Measurements from ENCODE around the gene CCDC171. TPM values are rescaled to one million over a fixed set of nuclear protein-coding genes. Genes with fewer than 3 reads are reported as not detected.
"Not testable (repeated sequence)": the region's sequence is repeated elsewhere in the genome, so short reads cannot be mapped to it uniquely, and the experiment has no call there.

Gene CCDC171
- polyA plus RNA-seq, 4 donors, result 4.5 to 6.8 (median 5.7) TPM

DNA sequence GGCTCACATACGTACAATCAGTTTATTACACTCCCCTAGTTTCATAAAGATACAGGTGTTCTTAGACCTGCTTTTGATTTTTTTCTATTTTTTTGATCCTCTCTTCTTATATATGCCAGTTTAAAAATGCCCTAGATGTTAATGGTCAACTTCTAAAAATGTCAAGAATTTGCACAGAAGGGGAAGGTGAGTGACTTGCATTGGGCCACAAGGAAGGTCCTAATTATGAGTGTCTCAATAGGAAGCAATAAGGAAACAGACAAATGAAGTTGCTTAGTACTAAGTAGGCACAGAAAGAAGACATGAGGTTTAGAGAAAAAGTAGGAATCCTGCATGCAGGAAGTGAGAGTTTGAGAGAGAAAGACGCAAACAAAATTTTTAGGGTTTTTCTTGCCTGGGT, 3.2 kb upstream of the CCDC171 start:
- no peak for DNase-seq (ENCODE audit: low read depth in 4 of 4, low spot score in 3 of 4)

GRCh38 chr9:15553528-15553898, 670 bp downstream of the CCDC171 start:
- DNase-seq (ENCODE audit: low read depth in 4 of 4, low spot score in 3 of 4), result no peak

DNA sequence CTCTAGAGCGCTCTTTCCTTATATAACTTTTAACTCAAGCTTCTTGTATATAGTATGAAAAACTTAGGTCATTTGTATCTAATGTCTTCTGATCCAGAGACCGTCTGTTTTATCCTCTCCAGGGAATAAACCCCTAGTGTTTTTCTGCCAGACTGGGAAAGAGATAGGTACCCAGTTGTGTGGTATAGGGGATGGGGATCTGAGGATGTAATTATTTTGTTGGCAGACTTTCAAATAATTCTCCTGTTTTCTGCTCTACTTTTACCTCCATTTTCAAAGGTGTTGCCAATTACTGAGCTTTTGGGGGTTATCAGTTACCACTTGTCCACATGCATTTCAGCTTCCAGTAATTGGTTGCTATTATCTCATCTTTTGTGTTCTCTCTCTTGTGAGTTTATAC, 17.9 kb downstream of the CCDC171 start:
- DNase-seq (ENCODE audit: low read depth in 4 of 4, low spot score in 3 of 4), result no peak

GRCh38 chr9:15572200-15572770, 19.4 kb downstream of the CCDC171 start:
- DNase-seq (ENCODE audit: low read depth in 4 of 4, low spot score in 3 of 4), result no peak

DNA sequence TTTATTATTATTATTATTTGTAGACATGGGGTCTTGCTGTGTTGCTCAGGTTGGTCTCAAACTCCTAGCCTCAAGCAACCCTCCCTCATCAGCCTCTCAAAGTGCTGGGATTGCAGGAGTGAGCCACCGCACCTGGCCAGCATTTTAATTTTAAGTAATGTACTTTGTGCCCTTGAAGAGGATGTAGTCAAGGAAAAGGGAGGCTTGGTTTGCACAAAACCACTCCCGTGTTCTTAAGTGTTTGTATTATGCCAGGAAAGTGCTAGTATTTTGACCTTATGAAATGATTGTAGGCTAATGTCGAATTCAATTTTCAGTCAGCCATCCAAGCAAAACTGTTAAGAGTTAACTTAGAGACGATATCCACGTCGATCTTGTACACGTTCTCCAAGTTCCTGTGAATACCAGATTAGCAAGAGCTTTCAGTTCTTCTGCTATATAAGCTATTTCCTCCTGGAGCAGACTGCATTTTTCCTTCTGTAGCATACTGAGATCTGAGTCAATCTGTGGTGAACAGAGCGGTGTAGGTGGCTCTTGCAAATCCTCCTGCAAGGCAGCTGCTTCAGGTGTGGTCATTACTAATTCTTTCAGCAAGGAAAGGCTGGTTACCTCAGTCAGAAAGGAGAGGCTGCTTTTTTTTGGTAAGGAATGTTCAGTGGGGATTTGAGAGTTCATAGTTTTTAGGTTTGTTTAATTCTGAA, 23.7 kb downstream of the CCDC171 start:
- no peak for DNase-seq (ENCODE audit: low read depth in 4 of 4, low spot score in 3 of 4)

GRCh38 chr9:15578714-15579113, 25.9 kb downstream of the CCDC171 start:
- DNase-seq (ENCODE audit: low read depth in 4 of 4, low spot score in 3 of 4), result no peak

DNA sequence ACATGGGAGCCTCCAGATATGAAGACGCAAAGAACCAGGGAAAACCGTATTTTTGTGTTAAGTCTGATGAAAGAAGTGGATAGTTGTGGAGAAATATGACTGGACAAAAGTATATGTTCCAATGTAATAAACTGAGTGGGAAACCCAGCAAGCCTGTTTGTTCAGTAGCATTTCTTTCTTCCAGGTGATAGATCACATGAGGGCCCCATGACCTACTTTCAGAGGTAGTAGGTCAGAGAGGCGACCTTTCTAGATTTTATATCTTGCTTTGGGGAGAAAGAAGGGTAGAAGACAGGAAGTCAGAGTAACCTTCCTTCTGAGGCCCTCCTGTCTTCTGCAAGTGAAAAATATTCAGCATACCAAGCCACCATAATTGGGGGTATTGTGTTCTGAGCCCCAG, 31.5 kb downstream of the CCDC171 start:
- no peak for DNase-seq (ENCODE audit: low read depth in 4 of 4, low spot score in 3 of 4)

GRCh38 chr9:15592317-15592716, 39.5 kb downstream of the CCDC171 start:
- no peak for DNase-seq (ENCODE audit: low read depth in 4 of 4, low spot score in 3 of 4)

GRCh38 chr9:15592940-15593339, 40.1 kb downstream of the CCDC171 start:
- DNase-seq (ENCODE audit: low read depth in 4 of 4, low spot score in 3 of 4), result not testable (repeated sequence)

- not testable (repeated sequence) for DNase-seq (ENCODE audit: low read depth in 4 of 4, low spot score in 3 of 4)
Measured at GRCh38 chr9:15600666-15601330, 48.0 kb downstream of the CCDC171 start.

DNA sequence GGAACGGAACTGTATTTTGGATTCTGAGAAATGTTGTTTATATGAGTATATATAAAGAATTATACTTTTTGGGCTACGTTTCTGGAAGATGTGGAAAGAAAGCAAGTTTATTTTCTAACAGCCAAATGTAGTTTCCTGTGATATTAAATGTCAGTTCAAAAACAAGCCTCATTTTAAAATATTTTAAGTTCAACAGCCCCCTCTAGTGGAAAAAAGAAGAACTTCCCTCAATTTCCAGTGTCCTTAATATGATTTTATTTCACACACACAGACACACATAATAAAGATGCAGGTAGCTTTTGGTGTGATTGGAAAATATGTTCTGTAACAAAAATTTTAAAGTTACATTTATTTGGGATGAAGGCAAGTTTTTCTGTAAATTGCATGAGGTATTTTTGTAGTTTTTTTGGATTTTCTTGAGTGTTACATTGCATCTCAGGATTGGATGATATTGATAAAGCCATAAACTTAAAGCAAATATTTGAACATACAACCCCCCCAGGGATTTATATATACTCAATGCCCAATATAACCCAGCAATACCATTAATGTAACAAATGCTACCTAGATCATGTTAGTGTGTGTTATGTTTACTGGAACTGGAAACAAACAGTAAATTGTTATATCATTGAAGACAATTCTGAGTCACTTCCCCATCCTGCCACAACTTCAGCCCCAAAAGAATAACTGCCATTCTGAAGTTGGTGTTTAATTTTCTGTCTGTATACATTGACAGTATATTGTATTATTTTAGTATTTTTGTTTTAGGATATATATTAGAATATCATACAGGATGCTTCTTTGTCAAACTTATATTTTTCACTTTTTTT, 54.0 kb downstream of the CCDC171 start:
- DNase-seq (ENCODE audit: low read depth in 4 of 4, low spot score in 3 of 4), result peak in 3 of 4 donors; percentile 19 to 45 (median 22)

DNA sequence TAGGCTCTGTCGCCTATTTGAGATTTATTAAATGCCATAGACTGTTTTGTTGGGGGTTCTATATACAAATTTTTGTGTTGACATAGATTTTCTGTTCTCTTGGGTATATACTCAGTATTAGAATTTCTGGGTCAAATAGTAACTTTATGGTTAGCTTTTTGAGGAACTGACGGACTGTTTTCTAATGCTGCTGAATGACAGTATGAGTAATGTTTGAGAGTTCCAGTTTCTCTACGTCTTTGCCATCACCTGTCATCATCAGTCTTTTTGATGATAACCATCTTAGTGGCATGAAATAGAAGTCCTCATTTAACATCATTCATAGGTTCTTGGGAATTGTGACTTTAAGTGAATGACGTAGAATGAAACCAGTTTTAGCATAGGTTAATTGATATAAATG, 60.1 kb downstream of the CCDC171 start:
- no peak for DNase-seq (ENCODE audit: low read depth in 4 of 4, low spot score in 3 of 4)

DNA sequence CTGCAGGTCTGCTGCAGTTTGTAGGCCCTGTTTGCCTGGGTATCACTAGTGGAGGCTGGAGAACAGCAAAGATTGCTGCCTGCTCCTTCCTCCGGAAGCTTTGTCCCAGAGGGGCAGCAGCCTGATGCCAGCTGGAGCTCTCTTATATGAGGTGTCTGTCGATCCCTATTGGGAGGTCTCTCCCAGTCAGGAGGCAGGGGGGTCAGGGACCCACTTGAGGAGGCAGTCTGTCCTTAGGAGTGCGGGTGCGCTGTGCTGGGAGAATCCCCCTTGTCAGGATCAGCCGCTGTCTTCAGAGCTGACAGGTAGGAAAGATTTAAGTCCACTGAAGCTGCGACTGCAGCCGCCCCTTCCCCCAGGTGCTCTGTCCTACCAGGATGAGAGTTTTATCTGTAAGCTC, 64.9 kb downstream of the CCDC171 start:
- DNase-seq (ENCODE audit: low read depth in 4 of 4, low spot score in 3 of 4), result no peak

DNA sequence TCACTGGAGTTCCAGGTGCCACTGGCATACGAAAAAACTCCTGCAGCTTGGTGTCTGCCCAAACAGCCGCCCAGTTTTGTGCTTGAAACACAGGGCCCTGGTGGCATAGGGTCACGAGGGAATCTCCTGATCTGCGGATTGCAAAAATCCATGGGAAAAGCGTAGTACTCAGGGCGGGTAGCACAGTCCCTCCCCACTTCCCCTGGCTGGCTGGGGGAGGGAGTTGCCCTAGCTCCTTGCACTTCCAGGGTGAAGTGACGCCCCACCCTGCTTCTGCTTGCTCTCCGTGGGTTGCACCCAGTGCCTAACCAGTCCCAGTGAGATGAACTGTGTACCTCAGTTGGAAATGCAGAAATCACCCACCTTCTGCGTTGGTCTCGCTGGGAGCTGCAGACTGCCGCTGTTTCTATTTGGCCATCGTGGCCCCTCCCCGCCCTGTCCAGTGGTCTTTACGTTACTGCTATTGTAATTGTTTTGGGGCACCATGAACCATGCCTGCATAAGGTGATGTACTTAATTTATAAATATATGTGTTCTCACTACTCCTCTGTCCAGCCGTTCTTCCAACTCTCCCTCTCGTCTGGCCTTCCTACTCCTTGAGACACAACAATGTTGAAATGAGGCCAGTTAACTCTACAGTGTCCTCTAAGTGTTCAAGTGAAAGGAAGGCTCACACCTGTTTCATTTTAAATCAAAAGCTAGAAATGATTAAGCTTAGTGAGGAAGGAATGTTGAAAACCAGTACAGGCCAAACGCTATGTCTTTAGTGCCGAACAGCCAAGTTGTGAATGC, 65.9 kb downstream of the CCDC171 start:
- DNase-seq (ENCODE audit: low read depth in 4 of 4, low spot score in 3 of 4), result no peak

DNA sequence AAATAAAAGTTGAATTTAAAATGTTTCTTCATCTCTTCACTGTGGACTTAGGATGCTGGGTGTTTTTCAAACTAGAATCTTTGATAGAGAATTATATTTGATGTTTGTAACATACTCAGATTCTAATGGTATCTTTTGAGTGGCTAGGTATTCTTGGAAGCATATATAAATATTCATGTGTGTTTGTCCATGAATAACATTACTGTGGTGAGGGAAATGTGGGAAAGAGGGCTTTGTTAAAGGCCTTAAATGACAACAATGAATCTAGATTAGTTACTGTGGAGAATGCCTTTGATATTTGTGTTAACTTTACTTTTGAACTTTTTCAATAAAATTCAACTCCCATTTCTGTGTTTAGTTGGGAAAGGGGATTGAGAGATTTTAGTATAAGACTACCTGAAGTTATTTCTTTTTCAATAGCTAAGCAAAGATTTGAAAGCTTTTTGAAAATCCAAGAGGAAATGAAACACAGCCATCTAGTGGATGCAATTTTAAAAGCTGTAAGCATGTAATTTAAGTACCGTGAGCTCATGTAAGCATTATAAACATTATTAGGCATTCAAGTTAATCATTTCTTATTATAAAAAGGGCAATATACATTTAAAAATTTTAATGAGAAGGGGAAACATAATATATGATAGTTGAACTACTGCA, 69.6 kb downstream of the CCDC171 start:
- peak in 3 of 4 donors; percentile 1 to 37 (median 31) for DNase-seq (ENCODE audit: low read depth in 4 of 4, low spot score in 3 of 4)

DNA sequence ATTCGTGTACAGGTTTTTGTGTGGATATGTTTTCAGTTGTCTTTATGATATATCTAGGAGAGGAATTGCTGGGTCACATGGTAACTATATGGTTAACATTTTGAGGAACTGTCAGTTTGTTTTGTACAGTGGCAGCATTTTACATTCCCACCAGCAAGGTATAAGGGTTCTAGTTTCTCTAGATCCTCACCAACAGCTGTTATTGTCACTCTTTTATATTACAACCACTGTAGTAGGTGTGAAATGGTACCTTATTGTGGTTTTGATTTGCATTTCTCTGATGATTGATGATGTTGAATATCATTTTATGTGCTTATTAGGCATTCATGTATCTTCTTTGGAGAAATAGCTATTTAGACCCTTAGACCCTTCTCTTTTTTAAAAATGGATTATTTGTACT, 82.9 kb downstream of the CCDC171 start:
- DNase-seq (ENCODE audit: low read depth in 4 of 4, low spot score in 3 of 4), result no peak

- no peak for DNase-seq (ENCODE audit: low read depth in 4 of 4, low spot score in 3 of 4)
Measured at GRCh38 chr9:15640121-15640520, 87.3 kb downstream of the CCDC171 start.

- no peak for DNase-seq (ENCODE audit: low read depth in 4 of 4, low spot score in 3 of 4)
Measured at GRCh38 chr9:15641291-15641690, 88.4 kb downstream of the CCDC171 start.

- peak in 3 of 4 donors; percentile 1 to 22 (median 8) for DNase-seq (ENCODE audit: low read depth in 4 of 4, low spot score in 3 of 4)
Measured at GRCh38 chr9:15642369-15642962, 89.6 kb downstream of the CCDC171 start.

Data from left renal pelvis (tissue), 4 donors.